Type B pancreatic cell (in vitro differentiated cells): ENCODE data around the gene TPI1. TPM values are rescaled to one million over a fixed set of nuclear protein-coding genes. Genes with fewer than 3 reads are reported as not detected.

Source experiments
- DNase-seq: peaks from one replicate; pipeline ENCODE4 v3.0.0; 2021; ENCODE audit warnings: mixed read lengths; ENCODE audit not compliant: unreplicated experiment; ENCODE audit errors: extremely low spot score
- H3K27ac Mint-ChIP-seq: 2 replicates; pipeline ENCODE4 v1.8.0; 2021; ENCODE audit warnings: mild to moderate bottlenecking, mixed read lengths
- H3K27me3 Mint-ChIP-seq: 2 replicates; pipeline ENCODE4 v1.8.0; 2021; ENCODE audit warnings: mixed read lengths
- H3K36me3 Mint-ChIP-seq: 2 replicates; pipeline ENCODE4 v1.8.0; 2021; ENCODE audit warnings: mixed read lengths
- H3K4me1 Mint-ChIP-seq: one replicate; pipeline ENCODE4 v1.8.0; 2021; ENCODE audit warnings: mixed read lengths; ENCODE audit not compliant: unreplicated experiment
- H3K4me3 Mint-ChIP-seq: 2 replicates; pipeline ENCODE4 v1.8.0; 2021; ENCODE audit warnings: mild to moderate bottlenecking, mixed read lengths
- H3K9me3 Mint-ChIP-seq: 2 replicates; pipeline ENCODE4 v1.8.0; 2021; ENCODE audit warnings: mixed read lengths
- CTCF ChIP-seq: fragments of 200-600 bp; sonication (generic); conservative IDR thresholded peaks from 2 replicates; pipeline ENCODE4 v1.5.0; 2021; ENCODE audit warnings: antibody characterized with exemption, mild to moderate bottlenecking
- total RNA-seq: library from RNA; stranded (reverse); gene quantifications from 2 replicates; pipeline ENCODE4 v1.2.1, GENCODE V29; 2021; ENCODE audit warnings: low replicate concordance

The TPI1 gene
- total RNA-seq, 1 donor from 2014 or later = 565 TPM

GRCh38 chr12:6909421-6910145 is 42.3 kb downstream of the TPI1 start:
- Mint-ChIP-seq H3K4me3 (no peak overlapping the region), H3K36me3 (peaks cover 3% of the 10 kb centered on the region), H3K4me1 (peaks cover 9% of the 10 kb centered on the region), H3K27me3 (peaks cover 39% of the 10 kb centered on the region), H3K9me3 (no peaks in the 10 kb centered on the region), H3K27ac (no peak overlapping the region)
- TF ChIP-seq CTCF = no peak
- no peak for DNase-seq

GRCh38 chr12:6912164-6912935 is 45.0 kb downstream of the TPI1 start:
- peaks cover 9% of the 10 kb centered on the region for H3K4me1 Mint-ChIP-seq
- peaks cover 64% of the 10 kb centered on the region for H3K27me3 Mint-ChIP-seq
- no peak overlapping the region for H3K27ac Mint-ChIP-seq
- no peak for TF ChIP-seq CTCF
- no peak for DNase-seq
- H3K4me3 Mint-ChIP-seq = peak overlapping the region; percentile 79
- H3K9me3 Mint-ChIP-seq = no peaks in the 10 kb centered on the region
- peaks cover 7% of the 10 kb centered on the region for H3K36me3 Mint-ChIP-seq

GRCh38 chr12:6914246-6914946 is 47.1 kb downstream of the TPI1 start, which contains the start of gene ENO2:
TSS of gene ENO2 (plus strand) at chr12:6914580. CDS start at chr12:6915833, 1,253 bp downstream.
- H3K9me3 Mint-ChIP-seq = no peaks in the 10 kb centered on the region
- DNase-seq = no peak
- peaks cover 9% of the 10 kb centered on the region for H3K4me1 Mint-ChIP-seq
- peak within 1 kb of the TSS; percentile 93 for H3K4me3 Mint-ChIP-seq
- no peak for TF ChIP-seq CTCF
- H3K27ac Mint-ChIP-seq = peak within 1 kb of the TSS; percentile 81
- H3K36me3 Mint-ChIP-seq = peaks cover 4% of the 10 kb centered on the region
- peaks cover 64% of the 10 kb centered on the region for H3K27me3 Mint-ChIP-seq

GRCh38 chr12:6914947-6915788 is 47.8 kb downstream of the TPI1 start:
- no peak for DNase-seq
- Mint-ChIP-seq H3K36me3 (peaks cover 7% of the 10 kb centered on the region), H3K27ac (peak overlapping the region; percentile 81), H3K9me3 (no peaks in the 10 kb centered on the region), H3K4me1 (peaks cover 9% of the 10 kb centered on the region), H3K4me3 (peak overlapping the region; percentile 93), H3K27me3 (peaks cover 58% of the 10 kb centered on the region)
- TF ChIP-seq CTCF = no peak

- no peak overlapping the region for H3K27ac Mint-ChIP-seq
- no peaks in the 10 kb centered on the region for H3K9me3 Mint-ChIP-seq
- H3K36me3 Mint-ChIP-seq = peaks cover 7% of the 10 kb centered on the region
- peak overlapping the region; percentile 93 for H3K4me3 Mint-ChIP-seq
- DNase-seq = no peak
- H3K4me1 Mint-ChIP-seq = peaks cover 9% of the 10 kb centered on the region
- H3K27me3 Mint-ChIP-seq = peaks cover 56% of the 10 kb centered on the region
- no peak for TF ChIP-seq CTCF
Observed at GRCh38 chr12:6915789-6916285, 48.5 kb downstream of the TPI1 start.
